HG02884 (cell line): ENCODE data around the gene CFDP1.
"Not testable (repeated sequence)": the region's sequence is repeated elsewhere in the genome, so short reads cannot be mapped to it uniquely, and the experiment has no call there.

ENCODE experiments used
- ATAC-seq: cut with Tn5 transposase; IDR thresholded peaks from one replicate; pipeline ENCODE4 v1.9.1; 2021; ENCODE audit warnings: mild to moderate bottlenecking, moderate library complexity; ENCODE audit not compliant: unreplicated experiment

CFDP1 gene

GRCh38 chr16:75272097-75272551 lies 161.2 kb downstream of the CFDP1 start:
- ATAC-seq = no peak

- ATAC-seq = no peak
Measured at GRCh38 chr16:75271441-75272096, 161.7 kb downstream of the CFDP1 start.

DNA sequence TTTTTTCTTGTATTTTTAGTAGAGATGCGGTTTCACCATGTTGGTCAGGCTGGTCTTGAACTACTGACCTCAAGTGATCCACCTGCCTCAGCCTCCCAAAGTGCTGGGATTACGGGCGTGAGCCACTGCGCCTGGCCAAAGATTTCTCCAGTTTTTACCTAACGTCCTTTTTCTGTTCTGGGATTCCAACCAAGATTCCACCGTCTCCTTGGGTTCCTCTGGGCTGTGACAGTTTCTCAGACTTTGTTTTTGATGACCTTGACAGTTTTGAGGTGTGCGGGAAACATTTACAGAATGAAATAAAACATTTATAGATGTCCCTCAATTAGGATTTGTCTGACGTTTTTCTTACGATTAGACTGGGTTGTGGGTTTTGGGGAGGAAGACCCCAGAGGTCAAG lies 163.9 kb downstream of the CFDP1 start:
- ATAC-seq = not testable (repeated sequence)

- ATAC-seq = no peak
Measured at GRCh38 chr16:75267631-75268264, 165.6 kb downstream of the CFDP1 start.

DNA sequence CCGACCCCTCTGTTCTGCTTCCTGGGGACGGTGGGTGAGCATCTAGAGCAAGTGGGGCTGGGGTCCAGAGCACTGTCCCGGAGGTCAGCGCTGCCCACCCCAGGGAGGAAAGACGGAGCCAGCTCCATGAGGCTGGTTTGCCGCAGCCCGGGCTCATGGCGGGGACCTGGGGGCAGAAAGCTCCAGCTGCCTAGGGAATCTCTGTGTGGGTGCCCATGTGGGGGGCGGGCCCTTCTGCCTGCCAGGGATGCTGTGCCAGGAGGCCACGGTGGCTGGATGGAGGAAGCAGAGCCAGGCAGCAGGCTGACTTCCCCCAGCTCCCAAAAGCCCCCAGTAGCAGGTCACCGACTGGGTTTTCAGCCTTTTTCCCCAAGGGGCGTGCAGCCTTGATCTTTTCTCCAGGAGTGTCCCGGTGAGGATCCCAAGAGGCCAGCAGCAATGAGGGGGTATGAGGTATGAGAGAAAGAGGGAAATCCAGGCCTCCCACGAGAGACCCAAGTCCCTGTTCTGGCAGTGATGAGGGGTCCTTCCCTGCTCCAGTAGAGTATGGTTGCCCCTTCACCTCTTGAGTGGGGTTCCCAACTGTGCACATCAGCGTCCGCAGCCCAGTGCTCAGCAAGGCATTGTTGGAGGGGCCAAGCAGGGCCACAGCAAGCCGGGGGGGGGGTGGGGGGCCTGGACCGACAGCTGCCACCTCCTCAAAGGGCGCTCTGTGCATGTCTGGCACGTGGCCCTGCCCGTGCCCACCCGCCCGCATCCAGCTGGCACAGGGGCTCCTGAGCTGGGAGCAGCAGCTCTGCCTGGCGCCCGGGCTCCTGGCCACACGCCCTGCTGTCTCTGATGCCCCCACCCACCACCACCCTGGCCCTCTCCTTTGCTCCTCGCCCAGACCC lies 166.3 kb downstream of the CFDP1 start:
- no peak for ATAC-seq

- peak; percentile 66 for ATAC-seq
Measured at GRCh38 chr16:75265911-75266701, 167.2 kb downstream of the CFDP1 start.

DNA sequence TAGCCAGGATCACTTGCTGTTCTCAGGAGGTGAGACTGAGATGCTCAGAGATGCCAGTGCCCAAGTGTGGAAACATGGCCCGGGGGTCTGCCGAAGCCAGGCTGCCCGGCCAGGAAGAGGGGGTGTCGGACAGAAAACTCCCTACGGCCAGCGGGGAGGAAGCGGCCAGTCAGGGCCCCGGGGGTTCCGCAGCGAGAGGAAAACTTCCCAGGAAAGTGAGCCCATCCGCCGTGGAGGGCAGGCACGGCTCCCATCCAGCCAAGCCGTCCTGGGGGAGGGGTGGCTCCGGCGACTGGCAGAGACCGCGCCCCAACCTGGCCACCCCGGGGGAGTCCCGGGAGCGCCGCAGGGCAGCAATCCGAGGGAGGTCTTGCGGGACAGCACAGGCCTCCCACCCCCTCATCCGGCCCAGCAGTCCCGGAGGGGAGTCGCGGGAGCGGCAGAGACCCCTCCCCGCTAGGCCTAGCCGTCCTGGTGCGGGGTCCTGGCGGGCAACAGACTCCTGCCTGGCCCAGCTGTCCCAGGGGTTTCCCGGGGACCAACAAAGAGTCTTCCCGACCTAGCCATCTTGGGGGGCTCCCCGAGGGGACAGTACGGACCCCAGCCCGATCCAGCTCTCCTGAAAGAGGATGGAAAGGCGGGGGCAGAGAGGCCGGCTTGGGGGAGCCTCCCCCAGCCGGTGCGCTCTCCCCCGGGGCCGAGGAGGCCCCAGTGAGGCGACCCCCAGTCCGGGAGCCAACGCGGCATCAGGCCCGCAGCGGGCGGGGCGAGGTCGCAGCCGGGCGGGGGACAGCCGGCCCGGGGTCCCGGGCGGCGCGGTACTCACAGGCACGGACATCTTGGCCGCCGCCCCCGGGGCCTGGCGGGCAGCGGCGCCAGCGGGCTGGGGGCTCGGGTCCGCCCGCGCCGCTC lies 168.0 kb downstream of the CFDP1 start:
- peak; percentile 13 for ATAC-seq

DNA sequence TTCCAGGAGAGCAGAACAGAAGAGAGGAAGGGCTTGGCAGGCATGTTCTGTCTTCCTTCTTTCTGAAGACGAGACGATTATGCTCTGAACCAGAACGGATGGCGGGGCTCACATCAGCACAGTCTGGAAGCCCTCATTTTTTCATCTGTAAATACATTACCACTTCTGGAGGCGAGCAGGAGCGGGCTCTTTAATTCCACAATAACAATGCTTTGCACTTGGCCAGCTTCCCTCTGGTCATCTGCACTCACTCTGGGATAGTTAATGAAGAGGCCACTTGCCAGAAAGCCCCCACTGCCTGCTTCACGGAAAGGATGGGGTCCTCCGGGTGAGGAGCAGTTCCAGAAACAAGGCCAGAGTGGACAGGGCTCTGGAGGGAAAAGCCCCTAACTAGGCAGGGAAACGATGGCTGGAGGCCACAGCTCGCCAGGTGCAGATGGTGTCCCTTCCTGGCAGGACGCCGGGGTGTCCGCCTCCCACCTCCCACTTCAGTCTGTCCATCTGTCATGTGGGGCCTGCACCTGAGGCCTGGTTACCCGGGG lies 168.8 kb downstream of the CFDP1 start:
- ATAC-seq = no peak

DNA sequence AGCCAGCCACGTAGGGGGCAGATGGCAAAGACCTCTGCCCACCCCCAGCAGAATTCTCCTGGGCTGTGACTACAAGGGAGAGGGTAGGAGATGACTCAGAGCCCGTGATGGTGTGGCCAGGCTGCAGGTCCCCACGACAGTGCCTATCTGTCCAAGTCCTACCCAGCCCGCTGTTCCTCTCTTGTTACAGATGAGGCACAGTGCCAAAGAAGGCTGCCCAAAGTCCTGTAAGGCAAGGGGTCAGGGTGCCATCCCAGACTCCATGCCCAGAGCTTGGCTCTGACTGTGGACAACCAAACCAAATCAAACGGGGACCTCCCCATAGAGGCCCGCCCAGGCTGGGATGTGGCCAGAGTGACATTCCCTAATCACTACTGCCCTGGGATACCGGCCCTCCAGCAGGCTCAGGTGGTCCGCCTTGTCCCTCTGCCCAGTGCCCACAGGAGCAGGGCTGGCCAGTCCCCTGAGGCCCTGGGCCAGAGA lies 169.3 kb downstream of the CFDP1 start:
- ATAC-seq = no peak

DNA sequence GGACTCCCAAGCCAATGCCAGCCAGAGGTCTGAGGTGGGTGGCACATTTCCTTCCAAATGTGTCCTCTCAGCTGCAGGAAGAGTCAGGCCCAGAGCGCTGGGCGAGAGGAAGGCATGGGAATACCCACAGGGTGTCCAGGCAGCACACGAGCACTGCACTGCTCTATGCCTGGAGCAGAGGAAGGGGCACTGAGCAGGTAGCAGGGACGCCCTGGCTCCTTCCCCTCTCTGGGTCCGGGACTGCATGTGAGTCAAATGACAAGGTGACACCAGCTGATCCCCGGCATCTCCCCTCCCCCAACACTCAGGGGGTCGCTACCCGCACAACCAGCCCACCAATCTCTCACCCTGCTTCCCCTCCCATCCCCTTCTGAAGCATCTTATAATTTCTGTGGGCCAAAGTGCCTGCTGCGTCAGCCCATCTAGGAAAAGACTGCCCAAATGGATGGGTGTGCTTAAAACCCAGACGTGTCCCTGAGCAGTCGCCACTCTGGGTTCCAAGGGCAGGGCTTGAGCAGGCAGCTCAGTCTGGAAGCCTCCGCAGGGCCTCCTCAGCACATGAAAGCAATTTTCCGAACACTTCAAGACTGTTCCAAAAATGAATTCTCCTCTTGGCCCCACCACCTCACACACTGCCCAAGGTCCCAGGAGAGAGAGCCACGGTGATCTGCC lies 169.9 kb downstream of the CFDP1 start:
- ATAC-seq = no peak

- no peak for ATAC-seq
Measured at GRCh38 chr16:75262800-75263127, 170.5 kb downstream of the CFDP1 start.

DNA sequence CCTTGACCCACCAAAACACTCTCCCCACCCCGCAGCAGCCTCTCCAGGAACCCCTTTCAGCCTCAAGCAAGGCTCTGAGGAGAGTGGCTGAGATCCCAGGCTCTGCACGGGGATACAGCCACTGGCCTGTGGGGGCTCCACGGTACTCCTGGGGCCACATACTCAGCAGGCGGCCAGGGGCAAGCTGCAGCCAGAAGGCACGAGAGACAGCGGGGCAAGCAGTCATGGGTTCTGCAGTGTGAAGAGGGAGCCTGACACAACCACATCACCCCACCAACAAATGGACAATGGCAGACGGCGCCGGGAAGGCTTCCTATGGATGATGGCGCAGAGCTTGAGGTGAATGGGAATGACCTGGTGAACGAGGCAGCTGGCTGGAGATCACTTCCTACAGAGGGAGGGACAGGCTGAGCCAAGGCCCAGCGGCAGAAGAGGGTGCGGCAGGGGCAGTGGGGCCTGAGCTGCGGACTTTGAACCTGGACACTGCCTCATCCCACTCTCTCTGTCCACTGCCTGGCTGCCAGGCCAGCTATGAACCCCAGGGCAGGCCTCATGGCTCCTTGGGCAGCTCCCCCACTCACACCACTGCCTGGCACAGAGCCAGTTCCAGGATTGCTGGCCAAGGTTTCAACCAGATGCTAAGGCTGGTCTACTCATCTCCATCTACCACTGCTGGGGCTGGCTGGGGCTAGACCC lies 171.1 kb downstream of the CFDP1 start:
- ATAC-seq = no peak

- ATAC-seq = no peak
Measured at GRCh38 chr16:75261590-75262078, 171.7 kb downstream of the CFDP1 start.

DNA sequence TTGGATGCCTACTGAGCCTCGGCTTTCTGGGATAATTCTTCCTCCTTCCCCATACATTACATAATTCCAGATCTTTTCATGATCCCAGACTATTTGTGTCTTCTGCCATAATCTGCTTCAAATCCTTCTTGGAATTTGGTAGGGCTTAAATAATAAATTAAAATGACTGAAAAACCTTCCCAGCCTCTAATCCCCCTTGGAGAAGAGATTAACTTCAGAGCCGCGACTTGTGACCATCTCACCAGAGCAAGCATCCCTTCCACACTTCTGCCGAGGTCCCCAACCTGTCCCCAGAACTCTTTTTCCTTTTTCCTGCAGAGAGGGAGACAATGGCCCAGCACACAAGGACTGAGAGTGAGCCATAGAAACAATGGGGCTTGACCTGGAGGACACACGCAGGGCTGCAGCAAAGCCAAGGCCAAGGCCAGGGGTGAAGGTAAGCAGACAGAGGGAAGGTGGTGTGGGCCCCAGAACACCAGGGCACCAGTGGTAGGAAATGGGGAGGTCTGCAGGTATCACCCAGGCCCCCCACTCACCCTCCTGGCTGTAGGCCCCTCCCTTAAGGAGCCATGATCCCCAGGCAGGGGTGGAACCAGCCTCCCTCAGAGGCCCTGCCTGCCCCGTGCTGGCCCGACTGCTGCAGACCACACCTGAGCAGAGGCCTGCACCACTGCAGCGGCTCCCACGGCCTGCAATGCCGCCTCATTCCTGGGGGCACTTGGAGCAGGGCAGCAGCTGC lies 172.3 kb downstream of the CFDP1 start:
- no peak for ATAC-seq

DNA sequence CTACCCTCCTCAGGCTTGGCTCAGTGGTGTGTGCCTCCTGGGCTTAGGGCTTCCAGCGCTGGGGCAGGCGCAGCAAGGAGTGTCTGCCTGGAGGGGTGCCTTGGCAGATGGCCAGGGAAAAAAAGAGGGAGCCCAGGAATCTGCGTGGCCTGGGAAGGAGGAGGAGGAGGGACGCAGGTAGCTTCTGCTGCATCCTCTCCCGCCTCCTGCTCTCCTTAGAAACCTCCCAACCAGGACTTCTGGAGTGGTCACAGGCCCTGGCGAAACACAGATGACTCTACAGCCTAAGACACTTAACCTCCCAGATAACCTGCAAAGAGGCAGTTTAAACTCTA lies 174.5 kb downstream of the CFDP1 start:
- no peak for ATAC-seq

DNA sequence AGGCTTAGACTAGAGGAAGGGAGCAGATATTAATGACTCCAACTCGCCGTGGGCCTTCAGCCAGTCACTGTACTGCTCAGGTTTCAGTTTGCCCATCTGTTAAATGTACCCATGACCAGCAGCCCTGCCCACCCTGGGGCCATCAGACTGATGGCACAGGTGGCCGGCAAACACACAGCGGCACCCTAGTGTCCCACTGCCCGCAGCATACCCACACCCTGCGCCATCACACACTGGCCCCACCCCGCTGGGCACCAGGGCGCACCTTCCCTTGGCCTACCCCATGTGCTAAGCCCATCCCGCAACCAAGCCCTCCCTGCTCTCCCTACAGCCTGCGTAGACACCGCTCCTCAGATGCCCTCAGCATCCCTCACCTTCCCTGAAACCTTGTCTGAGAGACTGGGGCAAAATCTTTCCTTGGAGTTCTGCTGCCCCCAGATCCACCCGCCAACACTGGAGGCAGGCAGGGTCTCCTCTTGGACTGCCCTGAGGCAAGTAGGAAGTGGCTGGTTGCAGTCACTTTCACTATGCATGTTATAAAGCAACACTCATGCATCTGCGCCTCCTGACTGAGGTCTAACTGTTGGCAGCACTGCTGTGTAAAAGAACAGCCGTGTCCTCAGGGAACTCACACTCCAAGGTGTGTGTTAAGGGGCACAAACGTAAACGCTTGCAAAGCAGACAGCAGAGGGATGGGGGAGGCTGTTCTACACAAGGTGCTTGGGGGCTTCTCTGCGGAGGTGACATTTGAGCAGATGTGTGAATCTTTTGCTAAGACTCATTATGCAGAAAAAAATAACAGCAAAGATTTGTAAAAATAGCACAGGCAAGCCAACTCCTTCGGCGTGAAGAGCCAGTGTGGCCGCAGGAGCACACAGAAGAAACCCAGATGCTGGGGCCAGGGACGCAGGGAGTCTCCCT lies 175.2 kb downstream of the CFDP1 start:
- ATAC-seq = no peak
